Osteoblast (primary cell): ENCODE measurements around the gene MYADML2. TPM values are rescaled to one million over a fixed set of nuclear protein-coding genes. Genes with fewer than 3 reads are reported as not detected.
"Not testable (repeated sequence)": the region's sequence is repeated elsewhere in the genome, so short reads cannot be mapped to it uniquely, and the experiment has no call there.

Source experiments
- DNase-seq: peaks from one replicate; pipeline ENCODE4 v3.0.0; 2011; ENCODE audit warnings: low spot score, mixed read lengths; ENCODE audit not compliant: insufficient read length; ENCODE audit errors: missing footprints
- H2AFZ ChIP-seq: 2 replicates; pipeline ENCODE4 v1.6.0; 2011; ENCODE audit warnings: mild to moderate bottlenecking, low read length
- H3K27ac ChIP-seq: 2 replicates; pipeline ENCODE4 v1.5.1; 2011; ENCODE audit warnings: mild to moderate bottlenecking, low read depth, low read length, moderate library complexity
- H3K27me3 ChIP-seq: 2 replicates; pipeline ENCODE4 v1.6.0; 2012; ENCODE audit warnings: mild to moderate bottlenecking, control low read depth, inconsistent platforms, low read length, moderate library complexity; ENCODE audit not compliant: insufficient read depth
- H3K36me3 ChIP-seq: 2 replicates; pipeline ENCODE4 v1.5.1; 2011; ENCODE audit warnings: mild to moderate bottlenecking, low read length, control low read depth, moderate library complexity; ENCODE audit not compliant: insufficient read depth
- H3K4me1 ChIP-seq: 2 replicates; pipeline ENCODE4 v1.5.1; 2011; ENCODE audit warnings: mild to moderate bottlenecking, low read length, control low read depth, moderate library complexity; ENCODE audit not compliant: insufficient read depth
- H3K4me2 ChIP-seq: 2 replicates; pipeline ENCODE4 v1.6.0; 2011; ENCODE audit warnings: mild to moderate bottlenecking, low read length; ENCODE audit not compliant: insufficient read depth
- H3K4me3 ChIP-seq: fragments of 200-600 bp; sonication (generic); 3 replicates; pipeline ENCODE4 v1.5.1; 2012; ENCODE audit warnings: mild to moderate bottlenecking, low read length, inconsistent platforms; ENCODE audit not compliant: insufficient read depth
- H3K79me2 ChIP-seq: 2 replicates; pipeline ENCODE4 v1.6.0; 2012; ENCODE audit warnings: mild to moderate bottlenecking, low read length, control low read depth, inconsistent platforms; ENCODE audit not compliant: insufficient read depth
- H3K9me3 ChIP-seq: 2 replicates; pipeline ENCODE4 v1.5.1; 2011; ENCODE audit warnings: low read depth, low read length, control low read depth
- H4K20me1 ChIP-seq: 2 replicates; pipeline ENCODE4 v1.6.0; 2012; ENCODE audit warnings: mild to moderate bottlenecking, low read length, control low read depth; ENCODE audit not compliant: insufficient read depth
- total RNA-seq: library from RNA; depleted of rRNA; stranded (reverse); fragments of >200 nt; gene quantifications from 2 replicates; pipeline ENCODE4 v1.2.3, GENCODE V29; 2012
- TF ChIP-seq, protein P1 (sequence below): IDR thresholded peaks from 2 replicates; pipeline ENCODE4 v1.5.1; 2011; ENCODE audit warnings: mild to moderate bottlenecking, low read depth, low read length, moderate library complexity; ENCODE audit errors: extremely low read depth

Gene MYADML2
- total RNA-seq, 1 donor: not detected

DNA sequence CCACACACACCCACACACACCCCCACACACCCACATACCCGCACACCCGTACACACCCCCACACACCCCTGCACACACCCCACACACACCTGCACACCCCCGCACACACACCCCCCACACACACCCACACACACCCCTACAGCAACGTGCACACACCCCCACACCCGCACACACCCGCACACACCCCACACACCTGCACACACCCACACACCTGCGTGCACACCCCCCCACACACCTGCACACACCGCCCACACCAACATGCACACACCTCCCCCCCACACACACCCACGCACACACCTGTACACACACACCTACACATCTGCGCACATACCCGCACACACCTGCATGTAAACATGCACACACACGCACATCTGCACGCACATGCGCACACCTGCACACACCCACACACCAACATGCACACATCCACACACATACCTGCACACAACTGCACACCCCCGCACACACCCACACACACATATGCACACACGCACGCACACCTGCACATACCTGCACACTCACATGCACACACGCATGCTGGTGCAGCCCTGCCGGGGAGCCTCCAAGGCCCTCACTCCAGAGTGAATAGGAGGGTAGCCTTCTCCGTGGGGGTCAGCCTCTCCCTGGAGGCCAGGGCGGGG is 37.9 kb upstream of the MYADML2 start:
- Histone ChIP-seq H3K27ac (no peak overlapping the region), H3K4me1 (no peaks in the 10 kb centered on the region), H2AFZ (no peak overlapping the region), H3K27me3 (no peaks in the 10 kb centered on the region), H3K4me2 (no peak overlapping the region), H3K79me2 (peaks cover 2% of the 10 kb centered on the region), H3K9me3 (no peaks in the 10 kb centered on the region), H3K36me3 (peaks cover 36% of the 10 kb centered on the region), H3K4me3 (no peak overlapping the region), H4K20me1 (no peaks in the 10 kb centered on the region)
- TF ChIP-seq, protein P1, sequence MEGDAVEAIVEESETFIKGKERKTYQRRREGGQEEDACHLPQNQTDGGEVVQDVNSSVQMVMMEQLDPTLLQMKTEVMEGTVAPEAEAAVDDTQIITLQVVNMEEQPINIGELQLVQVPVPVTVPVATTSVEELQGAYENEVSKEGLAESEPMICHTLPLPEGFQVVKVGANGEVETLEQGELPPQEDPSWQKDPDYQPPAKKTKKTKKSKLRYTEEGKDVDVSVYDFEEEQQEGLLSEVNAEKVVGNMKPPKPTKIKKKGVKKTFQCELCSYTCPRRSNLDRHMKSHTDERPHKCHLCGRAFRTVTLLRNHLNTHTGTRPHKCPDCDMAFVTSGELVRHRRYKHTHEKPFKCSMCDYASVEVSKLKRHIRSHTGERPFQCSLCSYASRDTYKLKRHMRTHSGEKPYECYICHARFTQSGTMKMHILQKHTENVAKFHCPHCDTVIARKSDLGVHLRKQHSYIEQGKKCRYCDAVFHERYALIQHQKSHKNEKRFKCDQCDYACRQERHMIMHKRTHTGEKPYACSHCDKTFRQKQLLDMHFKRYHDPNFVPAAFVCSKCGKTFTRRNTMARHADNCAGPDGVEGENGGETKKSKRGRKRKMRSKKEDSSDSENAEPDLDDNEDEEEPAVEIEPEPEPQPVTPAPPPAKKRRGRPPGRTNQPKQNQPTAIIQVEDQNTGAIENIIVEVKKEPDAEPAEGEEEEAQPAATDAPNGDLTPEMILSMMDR: no peak
- DNase-seq: no peak

DNA sequence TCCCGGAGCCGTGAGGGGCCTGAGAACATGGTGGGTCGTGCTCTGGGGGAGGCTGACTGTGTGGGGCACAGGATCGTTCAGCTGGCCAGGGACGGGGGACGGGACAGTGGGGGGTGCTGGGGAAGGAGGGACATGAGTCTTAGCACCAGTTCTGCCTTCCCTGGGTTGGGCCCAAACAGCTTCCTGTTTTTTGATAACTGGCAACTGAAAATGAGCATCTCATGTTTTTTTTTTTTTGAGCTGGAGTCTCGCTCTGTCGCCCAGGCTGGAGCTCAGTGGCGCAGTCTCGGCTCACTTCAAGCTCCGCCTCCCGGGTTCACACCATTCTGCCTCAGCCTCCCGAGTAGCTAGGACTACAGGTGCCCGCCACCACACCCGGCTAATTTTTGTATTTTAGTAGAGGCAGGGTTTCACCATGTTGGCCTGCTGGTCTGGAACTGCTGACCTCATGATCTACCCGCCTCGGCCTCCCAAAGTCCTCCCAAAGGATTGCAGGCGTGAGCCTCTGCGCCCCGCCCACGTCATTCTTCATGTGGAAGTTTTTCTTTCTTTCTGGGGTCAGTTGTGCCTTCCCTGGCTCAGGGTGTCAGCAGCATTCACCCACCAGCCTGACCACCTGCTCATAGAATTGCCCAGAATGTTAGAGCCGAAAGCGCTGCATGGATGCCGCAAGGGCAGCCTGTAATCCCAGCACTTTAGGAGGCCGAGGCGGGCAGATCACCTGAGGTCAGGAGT is 36.8 kb upstream of the MYADML2 start:
- Histone ChIP-seq H3K4me1 (no peaks in the 10 kb centered on the region), H3K79me2 (peaks cover 8% of the 10 kb centered on the region), H3K36me3 (peaks cover 36% of the 10 kb centered on the region), H2AFZ (no peak overlapping the region), H4K20me1 (no peaks in the 10 kb centered on the region), H3K27me3 (no peaks in the 10 kb centered on the region), H3K4me2 (no peak overlapping the region), H3K27ac (no peak overlapping the region), H3K9me3 (no peaks in the 10 kb centered on the region), H3K4me3 (no peak overlapping the region)
- no peak for DNase-seq
- TF ChIP-seq, protein P1: no peak

DNA sequence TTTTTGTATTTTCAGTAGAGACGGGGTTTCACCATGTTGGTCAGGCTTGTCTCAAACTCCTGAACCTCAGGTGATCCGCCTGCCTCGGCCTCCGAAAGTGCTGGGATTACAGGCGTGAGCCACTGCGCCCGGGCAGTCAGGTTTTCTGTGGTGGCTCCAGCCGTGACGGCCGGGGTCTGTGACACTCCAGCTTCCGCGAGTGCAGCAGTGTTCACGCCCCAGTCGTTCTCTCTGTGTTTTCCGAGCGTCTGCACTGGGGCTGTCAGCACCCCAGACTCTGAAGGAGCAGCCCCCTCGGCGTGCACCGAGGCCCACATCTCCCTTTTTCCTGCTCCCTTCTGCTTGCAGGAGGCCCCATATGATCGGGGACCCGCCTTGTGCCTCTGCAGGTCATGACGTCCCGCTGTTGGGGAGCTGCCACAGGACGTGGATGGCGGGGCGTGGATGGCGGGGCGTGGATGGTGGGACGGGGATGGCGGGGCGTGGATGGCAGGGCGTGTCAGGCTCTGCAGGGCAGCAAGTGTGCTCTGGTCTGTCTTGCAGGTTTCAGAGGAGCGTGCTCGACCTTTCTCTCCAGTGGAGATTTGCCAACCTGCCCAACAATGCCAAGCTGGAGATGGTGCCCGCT is 36.1 kb upstream of the MYADML2 start:
- Histone ChIP-seq H3K79me2 (peaks cover 13% of the 10 kb centered on the region), H3K4me2 (no peak overlapping the region), H3K36me3 (peaks cover 36% of the 10 kb centered on the region), H3K27me3 (no peaks in the 10 kb centered on the region), H3K4me3 (no peak overlapping the region), H3K27ac (no peak overlapping the region), H3K9me3 (no peaks in the 10 kb centered on the region), H3K4me1 (peaks cover 3% of the 10 kb centered on the region), H4K20me1 (no peaks in the 10 kb centered on the region), H2AFZ (no peak overlapping the region)
- TF ChIP-seq, protein P1: no peak
- no peak for DNase-seq

DNA sequence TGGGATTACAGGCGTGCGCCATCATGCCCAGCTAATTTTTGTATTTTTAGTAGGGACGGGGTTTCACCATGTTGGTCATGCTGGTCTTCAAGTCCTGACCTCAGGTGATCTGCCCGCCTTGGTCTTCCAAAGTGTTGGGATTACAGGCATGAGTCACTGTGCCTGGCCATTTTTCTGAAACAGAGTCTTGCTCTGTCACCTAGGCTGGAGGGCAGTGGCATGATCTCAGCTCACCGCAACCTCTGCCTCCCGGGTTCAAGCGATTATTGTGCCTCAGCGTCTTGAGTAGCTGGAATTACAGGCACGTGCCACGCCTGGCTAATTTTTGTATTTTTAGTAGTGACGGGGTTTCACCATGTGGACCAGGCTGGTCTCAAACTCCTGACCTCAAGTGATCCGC is 34.5 kb upstream of the MYADML2 start:
- H3K4me3 ChIP-seq, H3K4me1 ChIP-seq, H3K27me3 ChIP-seq, H3K27ac ChIP-seq, H4K20me1 ChIP-seq, H3K4me2 ChIP-seq, DNase-seq, H2AFZ ChIP-seq, H3K9me3 ChIP-seq: not testable (repeated sequence)
- H3K36me3 ChIP-seq: peaks cover 28% of the 10 kb centered on the region
- peaks cover 16% of the 10 kb centered on the region for H3K79me2 ChIP-seq
